HepG2 (cell line): Measurements from ENCODE around the gene PLD1. TPM values are rescaled to one million over a fixed set of nuclear protein-coding genes. Genes with fewer than 3 reads are reported as not detected.

Experiments used
- ATAC-seq: fragments of 200-7000 bp; cut with Tn5 transposase; 3 replicates; pipeline ENCODE4 v1.9.1; 2020; ENCODE audit warnings: mild to moderate bottlenecking, moderate library complexity
- BruUV-seq: library from RNA; stranded (reverse); fragments of 400-500 nt; replicated peaks from 2 replicates; lab custom pipeline; 2021; lab: Mats Ljungman, UMichigan
- CTCF ChIA-PET: fragments of 300-600 bp; formaldehyde crosslinking; extraction: SDS; loops from one replicate; lab custom pipeline; 2021; ENCODE audit warnings: low total read pairs, inconsistent platforms, low intra/inter-chr PET ratio; lab: Yijun Ruan, JAX
- POLR2A ChIA-PET: fragments of 350-600 bp; sonication (Branson Sonifier 250); formaldehyde crosslinking; loops from one replicate; lab custom pipeline; 2020; ENCODE audit warnings: antibody characterized with exemption, inconsistent platforms; lab: Yijun Ruan, JAX
- DNase-seq: peaks from one replicate; pipeline ENCODE4 v3.0.0-alpha.2; 2015; ENCODE audit warnings: low spot score
- FAIRE-seq: peaks from 3 replicates; lab custom pipeline; 2011; peaks lifted over from hg19 to GRCh38; lab: Jason Lieb, UNC
- H2AFZ ChIP-seq: one replicate; pipeline ENCODE4 v1.6.1; 2011; ENCODE audit warnings: low read length, inconsistent platforms
- H3K27ac ChIP-seq: fragments of 300-600 bp; 3 replicates; pipeline ENCODE4 v1.8.0; 2011; ENCODE audit warnings: mixed run types, mild to moderate bottlenecking, mixed read lengths, low read length, inconsistent platforms; ENCODE audit not compliant: insufficient read depth; ENCODE audit errors: extremely low read length
- H3K27me3 ChIP-seq, 2 experiments: fragments of 200-600 bp in 1 of 2; 2 replicates in 1 of 2; 3 replicates in 1 of 2; pipeline versions ENCODE4 v1.6.0 to v1.8.0; 2011; ENCODE audit warnings: low read length in 2 of 2, mild to moderate bottlenecking in 2 of 2, moderate library complexity in 2 of 2, inconsistent platforms in 1 of 2; ENCODE audit not compliant: insufficient read depth in 2 of 2, control insufficient read depth in 1 of 2
- H3K36me3 ChIP-seq, 2 experiments: fragments of 200-600 bp in 1 of 2; replicated peaks in 1 of 2; 2 replicates in 1 of 2; 3 replicates in 1 of 2; pipeline versions ENCODE4 v1.5.1 to v1.8.0; 2011; ENCODE audit warnings: low read length in 2 of 2, inconsistent platforms in 1 of 2; ENCODE audit not compliant: insufficient read depth in 2 of 2, control insufficient read depth in 1 of 2
- H3K4me1 ChIP-seq: 2 replicates; pipeline ENCODE4 v1.5.1; 2012; ENCODE audit warnings: low read length, inconsistent platforms; ENCODE audit not compliant: insufficient read depth
- H3K4me2 ChIP-seq: 2 replicates; pipeline ENCODE4 v1.6.0; 2011; ENCODE audit warnings: low read depth, low read length, inconsistent platforms
- H3K4me3 ChIP-seq, 3 experiments: fragments of 200-600 bp in 1 of 3; sonication (generic), shearing (Covaris generic) in 1 of 3; replicated peaks in 1 of 3; 2 replicates each; pipeline ENCODE4 v1.5.1; 2011 to 2016; ENCODE audit warnings: low read length in 3 of 3, inconsistent platforms in 2 of 3, low read depth in 2 of 3, mild to moderate bottlenecking in 2 of 3, control low read depth in 1 of 3, mixed read lengths in 1 of 3; ENCODE audit not compliant: insufficient read depth in 1 of 3
- H3K79me2 ChIP-seq: one replicate; pipeline ENCODE4 v1.6.1; 2011; ENCODE audit warnings: low read length, inconsistent platforms; ENCODE audit not compliant: insufficient read depth
- H3K9ac ChIP-seq: 2 replicates; pipeline ENCODE4 v1.6.0; 2011; ENCODE audit warnings: mild to moderate bottlenecking, low read depth, low read length, inconsistent platforms; ENCODE audit not compliant: insufficient read depth
- H3K9me3 ChIP-seq: 2 replicates; pipeline ENCODE4 v1.5.1; 2012; ENCODE audit warnings: mild to moderate bottlenecking, low read length
- H4K20me1 ChIP-seq: 2 replicates; pipeline ENCODE4 v1.6.0; 2011; ENCODE audit warnings: inconsistent platforms, mild to moderate bottlenecking, low read length, moderate library complexity; ENCODE audit not compliant: insufficient read depth
- ARID4A ChIP-seq: sonication (generic); formaldehyde crosslinking; IDR thresholded peaks from 2 replicates; pipeline ENCODE4 v1.5.0; 2020; ENCODE audit warnings: mild to moderate bottlenecking, missing genetic modification reagents, borderline replicate concordance
- ZSCAN20 ChIP-seq: sonication (generic); formaldehyde crosslinking; IDR thresholded peaks from 2 replicates; pipeline ENCODE4 v1.4.0; 2020; ENCODE audit warnings: missing genetic modification reagents, mild to moderate bottlenecking, borderline replicate concordance
- WGBS: methylation state at CpG from one replicate; pipeline ENCODE4 v1.1.6; 2017; ENCODE audit warnings: low lambda C conversion rate; 5-methylcytosine and 5-hydroxymethylcytosine counted together
- in situ Hi-C: cut with HindIII; loops from 2 replicates; pipeline ENCODE4 v1.10.0; 2017; ENCODE audit warnings: low pct_unique_long_range_greater_than_20kb; ENCODE audit not compliant: extremely low pct_ligation_motif_present
- intact Hi-C: fragments of 100-400 bp; cut with micrococcal nuclease; formaldehyde crosslinking; loops from one replicate; pipeline ENCODE4 v1.10.0; 2022; ENCODE audit not compliant: unreplicated experiment
- polyA plus RNA-seq, 8 experiments: library from polyadenylated mRNA; depleted of rRNA in 3 of 8; stranded (reverse) in 7 of 8; unstranded in 1 of 8; fragments of >200 nt; fragmentation: Illumina TruSeq in 4 of 8; extraction: Trizol in 4 of 8; gene quantifications; 2 replicates each; pipeline versions ENCODE4 v1.2.1 to v1.2.3, GENCODE V29; 2011 to 2016; ENCODE audit warnings: low read depth in 4 of 8, missing spikeins in 1 of 8, mixed read lengths in 1 of 8; ENCODE audit not compliant: insufficient read depth in 1 of 8
- total RNA-seq, 5 experiments: library from RNA; depleted of rRNA; stranded (reverse); fragments of >200 nt; fragmentation: Illumina TruSeq; extraction: Trizol; gene quantifications; 2 replicates each; pipeline ENCODE4 v1.2.3, GENCODE V29; 2016; ENCODE audit warnings: low read depth in 1 of 5
- TF ChIP-seq, protein P1 (sequence below): IDR thresholded peaks from 2 replicates; pipeline ENCODE4 v1.6.1; 2016; ENCODE audit warnings: low read depth, borderline replicate concordance

PLD1 gene
- total and polyA plus RNA-seq, 2 of the 13 experiments (the other 11 are each of a cell fraction or from before 2014, with no cell fraction given), result 27.1 to 59.4 TPM

- TF ChIP-seq ARID4A (no peak), ZSCAN20 (no peak)
- TF ChIP-seq, protein P1, sequence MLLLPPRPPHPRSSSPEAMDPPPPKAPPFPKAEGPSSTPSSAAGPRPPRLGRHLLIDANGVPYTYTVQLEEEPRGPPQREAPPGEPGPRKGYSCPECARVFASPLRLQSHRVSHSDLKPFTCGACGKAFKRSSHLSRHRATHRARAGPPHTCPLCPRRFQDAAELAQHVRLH (CRISPR knock-in tag), result no peak
- TF ChIP-seq, all 625 proteins: peak for 0
- Histone ChIP-seq H3K27me3 (no peaks in the 10 kb centered on the region), H3K4me3 (no peak overlapping the region), H3K27ac (no peak overlapping the region), H3K4me2 (no peak overlapping the region), H2AFZ (no peak overlapping the region), H3K79me2 (no peaks in the 10 kb centered on the region), H4K20me1 (no peaks in the 10 kb centered on the region), H3K9me3 (no peaks in the 10 kb centered on the region), H3K36me3 (peaks cover 10 to 50% of the 10 kb centered on the region in 2 experiments), H3K9ac (no peak overlapping the region), H3K4me1 (no peaks in the 10 kb centered on the region)
- CTCF ChIA-PET, result no interaction called here
- POLR2A ChIA-PET, result no interaction called here
- ATAC-seq (no peak), FAIRE-seq (no peak), DNase-seq (no peak)
- intact Hi-C loops (no loop called here), in situ Hi-C loops (no loop called here)
- BruUV-seq, result no TSS peak
- 100% methylated on average over 1 of the region's 1 CpG for WGBS
These were observed 189.4 kb downstream of the PLD1 start for GRCh38 chr3:171620825-171621434.
